Prostate gland (tissue), 2 donors: Measurements from ENCODE around the gene TNS1.

Experiments used
- POLR2A ChIP-seq: fragments of 450-650 bp; IDR thresholded peaks from one replicate; pipeline ENCODE4 v1.6.1; 2016; ENCODE audit warnings: antibody characterized with exemption, mild to moderate bottlenecking
- TF ChIP-seq, protein P1 (sequence below), 4 experiments: fragments of 200-600 bp in 2 of 4; fragments of 450-650 bp in 2 of 4; sonication (generic) in 2 of 4; IDR thresholded peaks; 1 replicate in 3 of 4; 2 replicates in 1 of 4; pipeline ENCODE4 v1.5.1; 2016 to 2019; ENCODE audit warnings: antibody characterized with exemption in 4 of 4, mild to moderate bottlenecking in 2 of 4, moderate library complexity in 2 of 4

DNA sequence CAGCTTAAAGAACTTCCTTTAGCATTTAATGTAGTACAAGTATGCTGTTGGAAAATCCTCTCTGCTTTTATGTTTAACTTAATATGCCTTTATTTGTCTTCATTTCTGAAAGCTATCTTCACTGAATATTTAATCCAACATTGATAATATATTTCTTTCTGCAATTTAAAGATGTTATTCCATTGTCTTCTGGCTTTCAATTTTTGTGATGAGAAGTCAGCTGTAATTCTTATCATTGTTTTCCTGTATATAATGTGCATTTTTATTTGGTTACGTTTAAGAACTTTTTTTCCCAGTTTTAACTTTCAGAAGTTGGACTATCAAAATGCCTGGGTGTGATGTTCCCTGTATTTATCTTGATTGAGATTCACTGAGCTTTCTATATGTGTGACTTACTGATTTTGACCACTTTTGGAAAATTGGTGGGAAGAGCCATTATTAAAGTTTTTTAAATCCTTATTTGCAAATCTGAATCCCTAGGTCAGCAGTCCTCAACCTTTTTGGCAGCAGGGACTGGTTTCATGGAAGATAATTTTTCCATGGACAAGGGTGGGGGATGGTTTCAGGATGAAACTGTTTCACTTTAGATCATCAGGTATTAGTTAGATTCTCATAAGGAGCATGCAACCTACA lies 241.0 kb downstream of the TNS1 start:
- TF ChIP-seq, protein P1, sequence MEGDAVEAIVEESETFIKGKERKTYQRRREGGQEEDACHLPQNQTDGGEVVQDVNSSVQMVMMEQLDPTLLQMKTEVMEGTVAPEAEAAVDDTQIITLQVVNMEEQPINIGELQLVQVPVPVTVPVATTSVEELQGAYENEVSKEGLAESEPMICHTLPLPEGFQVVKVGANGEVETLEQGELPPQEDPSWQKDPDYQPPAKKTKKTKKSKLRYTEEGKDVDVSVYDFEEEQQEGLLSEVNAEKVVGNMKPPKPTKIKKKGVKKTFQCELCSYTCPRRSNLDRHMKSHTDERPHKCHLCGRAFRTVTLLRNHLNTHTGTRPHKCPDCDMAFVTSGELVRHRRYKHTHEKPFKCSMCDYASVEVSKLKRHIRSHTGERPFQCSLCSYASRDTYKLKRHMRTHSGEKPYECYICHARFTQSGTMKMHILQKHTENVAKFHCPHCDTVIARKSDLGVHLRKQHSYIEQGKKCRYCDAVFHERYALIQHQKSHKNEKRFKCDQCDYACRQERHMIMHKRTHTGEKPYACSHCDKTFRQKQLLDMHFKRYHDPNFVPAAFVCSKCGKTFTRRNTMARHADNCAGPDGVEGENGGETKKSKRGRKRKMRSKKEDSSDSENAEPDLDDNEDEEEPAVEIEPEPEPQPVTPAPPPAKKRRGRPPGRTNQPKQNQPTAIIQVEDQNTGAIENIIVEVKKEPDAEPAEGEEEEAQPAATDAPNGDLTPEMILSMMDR (IDR thresholded peaks at IDR 0.05) = no peak
- no peak for TF ChIP-seq POLR2A
